CD4-positive, alpha-beta T cell treated with Interleukin-15 for 1 hour (primary cell): ENCODE data around the gene M1AP.
"Not testable (repeated sequence)": the region's sequence is repeated elsewhere in the genome, so short reads cannot be mapped to it uniquely, and the experiment has no call there.

Experiments used
- DNase-seq: peaks from one replicate; pipeline ENCODE4 v3.0.0-alpha.2; 2020

The M1AP gene

DNA sequence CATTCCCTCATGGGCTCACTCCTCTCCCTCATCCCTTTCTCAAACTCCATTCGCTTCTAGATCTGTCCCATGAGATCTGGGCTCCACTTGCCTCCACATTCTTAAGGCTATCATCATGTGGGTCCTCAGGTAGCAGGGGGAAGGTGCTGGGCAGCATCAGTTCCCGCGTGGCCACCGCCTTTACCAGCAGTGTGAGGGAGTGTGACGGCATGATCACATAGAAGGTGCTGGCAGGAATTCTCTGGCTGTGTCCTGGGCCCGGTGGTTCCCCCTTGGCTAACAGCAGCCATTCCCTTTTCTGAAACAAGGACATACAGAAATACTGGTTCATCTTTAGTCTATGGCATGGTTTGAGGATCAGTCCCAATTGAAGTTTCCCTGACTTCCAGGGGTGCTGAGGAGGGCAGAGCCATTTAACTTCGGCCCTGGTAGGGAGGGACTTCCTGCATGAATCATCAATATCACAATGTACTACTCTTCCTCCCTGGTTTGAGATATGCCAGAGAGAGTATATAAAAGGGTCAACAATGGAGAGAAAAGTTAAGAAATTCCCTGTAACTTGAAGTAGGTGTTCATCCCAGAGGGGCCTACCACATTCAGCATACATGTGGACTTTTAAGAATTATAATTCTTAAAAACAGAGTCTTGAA is 85.9 kb downstream of the M1AP start:
- DNase-seq = no peak

DNA sequence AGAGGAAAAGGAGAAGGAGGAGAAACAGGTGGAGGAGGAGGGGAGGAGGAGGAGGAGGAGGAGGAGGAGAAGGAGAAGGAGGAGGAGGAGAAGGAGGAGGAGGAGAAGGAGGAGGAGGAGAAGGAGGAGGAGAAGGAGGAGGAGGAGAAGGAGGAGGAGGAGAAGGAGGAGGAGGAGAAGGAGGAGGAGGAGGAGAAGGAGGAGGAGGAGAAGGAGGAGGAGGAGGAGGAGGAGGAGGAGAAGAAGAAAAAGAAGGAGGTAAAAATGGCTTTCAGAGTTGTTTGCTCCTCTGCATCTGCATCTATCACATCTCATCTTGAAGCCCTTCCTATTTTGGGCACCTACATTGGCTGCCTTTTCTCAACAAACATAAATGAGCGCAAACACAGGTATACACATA is 87.1 kb downstream of the M1AP start:
- DNase-seq = not testable (repeated sequence)

DNA sequence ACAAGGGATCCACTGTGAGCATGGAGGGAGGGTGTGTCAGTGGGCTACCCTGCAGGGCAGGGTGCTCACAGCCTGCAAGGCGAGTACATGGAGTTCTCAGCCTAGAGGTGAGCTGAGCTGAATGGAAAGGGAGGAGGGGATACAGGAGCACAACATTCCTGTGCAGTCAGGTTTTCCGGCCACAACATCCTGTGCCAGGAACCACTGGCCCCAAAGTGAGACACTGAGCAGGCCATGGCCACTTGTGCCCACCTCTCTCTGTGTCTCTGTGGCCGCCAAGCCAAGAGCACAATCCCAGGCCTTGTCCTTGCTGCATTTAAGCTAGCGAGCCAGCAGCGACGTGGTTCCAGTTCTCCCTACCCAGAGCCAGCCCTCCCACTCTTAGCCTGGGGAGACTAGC is 87.5 kb downstream of the M1AP start:
- DNase-seq = no peak

DNA sequence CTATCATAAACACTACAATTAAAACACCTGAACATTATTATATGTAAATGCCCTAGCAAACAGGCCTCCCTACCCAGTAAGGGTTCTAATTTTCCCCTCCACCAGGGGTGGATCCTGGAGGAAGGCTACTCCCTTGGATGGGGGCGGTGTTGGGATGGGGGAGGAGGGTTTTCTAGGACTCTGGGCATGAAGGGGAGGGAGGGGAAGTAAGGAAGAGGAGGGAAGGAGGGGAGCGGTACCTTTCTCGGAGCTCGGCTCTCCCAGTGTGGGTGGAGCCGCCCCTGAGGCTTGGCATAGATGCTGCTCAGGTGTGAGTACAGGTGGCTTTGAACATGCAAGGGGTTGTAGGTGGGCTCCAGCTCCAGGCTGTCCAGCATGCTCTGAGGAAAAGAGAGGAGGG is 88.2 kb downstream of the M1AP start:
- DNase-seq = no peak

DNA sequence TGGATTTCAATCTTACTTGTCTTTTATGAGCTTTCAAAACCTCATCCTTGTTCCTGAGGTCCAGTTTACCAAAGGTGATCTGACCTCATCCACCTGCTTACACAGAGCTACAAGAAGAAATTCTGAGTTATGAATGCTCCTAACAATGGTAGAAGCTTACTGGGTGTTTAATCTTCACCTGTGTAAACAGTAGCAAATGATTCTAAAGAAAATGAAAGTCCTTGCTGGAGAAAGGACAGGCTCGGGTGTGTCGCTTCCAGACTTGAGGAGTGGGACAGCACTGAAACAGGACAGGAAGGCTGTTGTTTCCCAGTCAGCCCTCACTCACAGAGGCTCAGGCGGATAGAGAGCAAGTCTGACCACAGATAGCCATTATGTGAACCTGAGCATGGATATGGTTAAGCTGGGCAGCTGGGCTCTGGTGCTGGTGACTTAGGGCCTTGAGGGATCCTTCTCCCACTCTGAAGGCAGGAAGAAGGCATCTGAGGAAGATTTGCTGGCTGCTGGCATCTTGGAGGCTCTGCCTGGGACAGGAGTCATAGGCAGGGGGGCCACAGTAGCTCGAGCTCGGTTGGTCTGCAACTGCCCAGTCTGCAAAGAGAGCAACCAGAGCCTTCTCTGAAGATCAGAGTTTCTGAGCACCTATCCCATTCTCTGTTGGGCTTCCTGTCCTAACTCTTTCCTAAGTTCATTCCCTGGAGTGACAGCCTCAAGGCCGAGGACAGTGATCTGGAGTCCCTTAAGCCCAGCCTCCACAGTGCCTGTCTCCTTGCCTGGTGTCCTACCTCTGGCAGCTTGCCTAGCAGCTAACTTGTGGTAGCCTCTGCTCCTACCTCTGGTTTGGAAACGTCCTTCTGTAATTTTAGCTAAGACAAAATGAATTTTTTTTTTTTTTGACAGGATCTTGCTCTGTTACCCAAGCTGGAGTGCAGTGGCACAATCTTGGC is 89.6 kb downstream of the M1AP start:
- DNase-seq = no peak

DNA sequence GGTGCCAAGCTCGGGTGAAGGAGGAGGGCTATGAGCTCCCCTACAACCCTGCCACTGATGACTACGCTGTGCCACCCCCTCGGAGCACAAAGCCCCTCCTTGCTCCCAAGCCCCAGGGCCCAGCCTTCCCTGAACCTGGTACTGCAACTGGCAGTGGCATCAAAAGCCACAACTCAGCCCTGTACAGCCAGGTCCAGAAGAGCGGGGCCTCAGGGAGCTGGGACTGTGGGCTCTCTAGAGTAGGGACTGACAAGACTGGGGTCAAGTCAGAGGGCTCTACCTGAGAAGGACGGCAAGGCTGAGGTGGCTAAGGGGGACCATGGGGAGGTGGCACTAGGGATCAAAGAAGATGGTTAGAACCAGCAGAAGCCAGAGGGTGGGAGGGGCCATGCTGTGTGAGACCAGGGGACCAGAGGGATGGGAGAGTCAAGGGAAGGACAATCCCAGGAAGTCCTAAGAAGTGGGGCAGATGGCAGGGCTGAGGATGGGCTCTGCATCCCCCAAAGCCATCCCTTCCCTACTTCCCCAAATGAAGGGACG is 91.2 kb downstream of the M1AP start:
- no peak for DNase-seq

DNA sequence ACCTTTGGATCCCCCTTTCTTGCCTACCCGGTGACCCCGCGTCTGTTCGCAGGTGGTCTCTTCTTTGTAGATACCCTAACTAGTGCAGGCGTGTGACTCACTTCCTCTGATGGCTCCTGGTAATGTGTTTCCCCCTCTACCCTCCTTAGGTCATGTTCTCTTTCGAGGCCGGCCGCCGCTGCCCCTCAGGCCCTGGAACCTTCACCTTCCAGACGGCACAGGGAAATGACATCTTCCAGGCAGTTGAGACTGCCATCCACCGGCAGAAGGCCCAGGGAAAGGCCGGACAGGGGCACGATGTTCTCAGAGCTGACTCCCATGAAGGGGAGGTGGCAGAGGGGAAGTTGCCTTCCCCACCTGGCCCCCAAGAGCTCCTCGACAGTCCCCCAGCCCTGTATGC is 92.0 kb downstream of the M1AP start:
- DNase-seq = no peak

DNA sequence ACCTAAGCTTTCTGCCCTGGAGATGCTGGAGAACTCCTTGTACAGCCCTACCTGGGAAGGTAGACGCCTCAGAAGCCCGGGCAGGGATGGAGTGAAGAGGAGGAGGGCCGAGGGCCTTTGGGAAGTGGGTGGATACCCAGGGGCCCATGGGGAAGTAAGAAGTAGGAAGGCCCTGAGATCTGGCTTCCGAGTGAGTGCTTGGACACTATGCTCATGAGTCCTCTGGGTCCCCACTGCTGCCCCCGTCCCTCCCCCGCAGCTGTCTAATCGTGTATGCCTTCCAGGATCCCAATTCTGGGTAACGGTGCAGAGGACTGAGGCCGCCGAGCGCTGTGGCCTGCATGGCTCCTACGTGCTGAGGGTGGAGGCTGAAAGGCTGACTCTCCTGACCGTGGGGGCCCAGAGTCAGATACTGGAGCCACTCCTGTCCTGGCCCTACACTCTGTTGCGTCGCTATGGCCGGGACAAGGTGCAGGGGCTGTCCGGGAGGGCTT is 92.5 kb downstream of the M1AP start:
- no peak for DNase-seq

DNA sequence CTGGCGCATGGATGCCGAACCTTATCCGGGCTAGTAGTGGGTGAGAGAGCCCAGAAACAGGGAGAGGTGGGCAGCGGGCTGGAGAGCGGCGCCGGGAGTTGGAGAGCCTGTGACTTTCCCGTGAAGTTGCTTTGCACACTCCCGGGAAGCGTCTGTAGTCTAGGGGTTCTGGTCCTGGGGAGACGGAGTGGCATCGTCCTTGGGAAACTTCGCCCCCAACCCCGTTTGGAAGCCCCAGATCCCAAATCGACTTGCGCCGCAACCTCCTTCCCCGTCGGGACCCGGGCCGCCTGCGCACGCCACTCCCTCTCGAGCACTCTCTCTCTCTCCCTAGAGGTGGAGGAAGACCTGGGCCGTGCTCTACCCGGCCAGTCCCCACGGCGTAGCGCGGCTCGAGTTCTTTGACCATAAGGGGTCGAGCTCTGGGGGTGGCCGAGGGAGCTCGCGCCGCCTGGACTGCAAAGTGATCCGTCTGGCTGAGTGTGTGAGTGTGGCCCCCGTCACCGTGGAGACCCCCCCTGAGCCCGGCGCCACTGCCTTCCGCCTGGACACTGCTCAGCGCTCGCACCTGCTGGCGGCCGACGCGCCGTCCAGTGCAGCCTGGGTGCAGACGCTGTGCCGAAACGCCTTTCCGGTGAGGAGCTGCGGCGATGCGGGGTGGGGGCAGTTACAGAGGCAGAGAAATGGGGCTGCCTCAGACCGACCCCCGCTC is 93.2 kb downstream of the M1AP start:
- DNase-seq = peak; percentile 39

DNA sequence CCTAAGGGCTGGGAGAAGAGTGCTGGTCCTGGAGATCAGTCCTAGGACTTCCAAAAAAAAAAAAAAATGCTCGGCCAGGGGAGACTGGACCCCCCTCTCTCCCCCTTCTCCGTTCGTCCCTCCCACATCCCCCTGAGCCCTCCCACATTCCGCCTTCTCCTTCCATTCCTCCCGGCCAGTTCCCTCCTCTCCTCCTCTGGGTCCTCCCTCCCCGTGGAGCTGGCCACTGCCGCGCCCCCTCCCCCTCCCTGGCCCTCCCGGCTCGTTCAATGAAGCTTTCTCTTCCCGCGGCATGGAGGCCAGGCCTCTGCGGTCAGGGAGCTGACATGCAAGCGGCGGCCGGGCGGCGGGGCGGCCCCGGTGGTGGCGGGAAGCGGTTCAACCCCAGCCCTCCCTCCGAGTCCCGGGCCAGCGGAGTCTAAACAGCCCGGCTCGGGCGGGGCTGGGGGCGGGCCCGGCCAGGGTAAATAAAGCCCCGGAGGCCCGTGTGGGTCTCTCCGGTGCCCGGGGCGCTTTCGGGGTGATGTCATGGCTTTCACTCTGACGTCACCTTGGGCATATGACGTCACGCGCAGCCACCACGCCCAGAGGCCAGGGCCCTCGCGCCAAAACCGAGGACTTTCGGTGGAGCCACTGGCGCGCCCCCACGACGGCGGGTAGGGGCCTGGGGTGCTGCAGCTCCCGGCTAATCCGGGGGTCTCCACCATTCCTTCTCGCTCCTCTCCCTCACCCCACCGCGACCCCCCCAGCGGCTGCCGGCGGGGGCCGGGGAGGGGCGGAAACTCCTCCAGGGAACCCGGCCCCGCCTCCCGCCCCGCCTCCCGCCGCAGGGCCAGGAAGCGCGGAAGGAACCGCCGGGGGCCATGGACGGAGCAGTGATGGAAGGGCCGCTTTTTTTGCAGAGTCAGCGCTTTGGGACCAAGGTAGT is 94.0 kb downstream of the M1AP start, which contains the start of the genes DOK1 and LOXL3:
DOK1 (plus strand) TSS at position 829 of the 928 bp plus-strand sequence; CDS start at position 864, 35 bp downstream.
LOXL3 (minus strand) TSS at position 51 of the 928 bp plus-strand sequence. CDS start 1,308 bp downstream, outside the sequence.
- DNase-seq = peak; percentile 79

DNA sequence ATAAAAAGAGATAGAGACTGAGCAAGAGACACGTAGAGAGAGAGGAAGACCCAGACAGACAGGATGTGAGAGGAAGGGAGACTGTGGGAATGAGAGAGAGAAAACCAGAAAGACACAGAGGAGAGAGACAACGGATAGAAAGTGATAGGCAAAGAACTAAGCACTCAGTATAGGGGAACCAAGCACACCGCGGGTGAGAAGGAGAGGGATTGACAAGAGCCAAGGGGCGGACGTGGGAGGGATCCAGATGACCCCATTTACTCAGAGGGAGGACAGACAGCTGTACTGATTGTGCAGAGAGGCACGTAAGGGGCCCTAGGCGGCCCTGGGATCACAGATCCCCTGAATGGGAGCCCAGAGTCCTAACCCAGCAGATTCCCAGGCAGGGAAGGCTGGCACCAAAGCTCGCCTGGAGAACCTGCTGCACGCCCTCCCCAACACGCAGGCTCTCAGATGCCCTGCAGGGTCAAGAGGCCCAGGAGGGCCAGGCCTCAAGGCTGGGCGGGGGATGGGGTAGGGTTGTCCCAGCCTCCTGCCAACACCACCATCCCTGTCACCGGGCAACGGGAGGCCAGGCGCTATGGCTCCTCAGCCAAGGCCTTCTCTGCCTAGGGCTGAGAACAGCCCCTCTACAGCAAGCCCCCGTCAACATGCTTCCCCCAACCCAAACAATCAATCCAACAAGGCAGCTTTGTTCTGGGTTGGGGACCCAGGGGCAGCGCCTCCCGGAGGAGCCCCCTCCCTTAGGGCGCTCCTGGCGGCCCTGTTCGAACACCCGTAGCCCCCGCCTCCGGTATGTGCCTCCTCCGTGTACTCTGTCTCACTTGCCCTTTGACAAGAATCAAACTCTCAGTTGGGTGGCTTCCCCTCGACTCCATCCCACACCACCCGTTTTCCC is 95.0 kb downstream of the M1AP start:
- DNase-seq = no peak

DNA sequence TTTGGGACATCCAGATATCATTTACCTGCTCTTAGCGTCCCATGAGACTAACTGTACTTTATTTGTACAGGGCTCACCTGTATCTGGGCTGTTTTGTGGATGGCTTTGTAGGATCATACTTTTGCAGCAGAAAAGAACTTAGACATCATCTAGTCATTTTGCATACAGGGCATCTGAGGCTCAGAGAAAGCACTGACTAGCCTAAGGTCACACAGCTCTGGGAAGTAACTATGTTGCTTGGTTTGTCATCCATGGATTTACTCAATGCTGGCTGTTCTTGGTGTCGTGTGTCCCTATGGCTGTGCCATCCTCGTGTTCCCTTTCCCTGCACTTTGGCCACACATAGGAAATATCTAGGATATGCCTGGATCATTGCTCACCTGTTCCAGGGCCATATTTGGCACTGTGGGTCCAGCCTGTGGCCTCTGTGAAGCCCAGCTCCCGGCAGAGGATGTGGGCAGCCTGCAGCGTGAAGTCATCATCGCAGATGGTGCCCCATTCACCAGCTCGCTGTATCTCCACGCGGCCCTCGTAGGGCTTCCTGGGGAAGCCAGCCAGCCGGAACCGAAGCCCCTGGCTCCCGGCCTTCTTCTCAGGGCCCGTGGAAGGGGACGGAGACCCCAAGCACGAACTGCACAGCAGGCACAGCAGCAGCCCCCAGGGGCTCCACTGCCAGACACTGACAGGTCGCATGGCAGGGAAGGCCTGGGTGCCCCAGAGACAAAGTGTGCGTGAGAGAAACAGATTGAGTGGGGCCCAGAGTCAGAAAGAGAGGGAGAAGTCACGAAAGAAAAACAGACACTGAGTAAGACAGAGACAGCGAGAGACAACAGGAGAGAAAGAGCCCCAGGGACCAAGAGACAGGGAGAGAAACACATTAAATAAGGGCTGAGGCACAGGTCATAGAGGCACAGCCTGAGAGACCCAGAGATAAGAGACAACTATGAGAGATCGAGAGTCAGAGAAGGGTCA is 95.9 kb downstream of the M1AP start:
- DNase-seq = no peak

DNA sequence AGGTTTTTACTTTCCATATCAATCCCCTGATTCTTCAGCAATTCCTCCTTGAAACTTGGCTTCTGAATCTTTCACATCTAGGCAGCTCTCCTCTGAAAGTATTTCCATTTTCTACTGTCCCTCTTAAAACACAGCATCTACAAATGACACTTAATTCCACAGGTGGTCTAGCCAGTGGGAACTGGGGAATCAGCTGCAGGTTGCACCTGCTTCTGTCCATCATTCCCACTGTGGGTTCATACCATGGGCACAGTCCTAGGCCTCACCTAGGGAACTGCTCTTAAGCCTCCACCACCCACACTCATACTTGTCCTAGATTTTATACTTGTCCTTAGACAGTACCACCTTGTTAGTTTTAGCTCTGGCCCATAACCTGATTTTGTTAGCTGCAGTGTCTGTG is 96.6 kb downstream of the M1AP start:
- no peak for DNase-seq

DNA sequence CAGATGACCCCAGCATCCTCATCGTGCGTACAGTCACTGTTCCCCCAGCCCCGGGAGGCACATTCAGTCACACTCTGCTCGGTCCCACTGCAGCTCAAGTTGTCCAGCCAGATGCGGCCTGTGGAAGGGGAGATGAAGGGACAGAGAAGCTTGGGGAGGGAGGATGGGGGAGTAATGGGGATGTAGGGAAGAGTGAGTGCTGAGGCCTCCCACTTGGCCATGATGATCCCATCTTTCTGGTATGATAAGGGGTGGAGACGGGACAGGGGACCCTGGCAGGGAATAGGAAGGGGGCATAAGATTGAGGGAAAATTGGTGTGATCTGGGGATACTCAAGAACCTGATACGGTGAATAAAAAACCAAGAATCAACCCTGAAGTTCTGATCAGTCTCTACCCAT is 97.9 kb downstream of the M1AP start:
- no peak for DNase-seq

DNA sequence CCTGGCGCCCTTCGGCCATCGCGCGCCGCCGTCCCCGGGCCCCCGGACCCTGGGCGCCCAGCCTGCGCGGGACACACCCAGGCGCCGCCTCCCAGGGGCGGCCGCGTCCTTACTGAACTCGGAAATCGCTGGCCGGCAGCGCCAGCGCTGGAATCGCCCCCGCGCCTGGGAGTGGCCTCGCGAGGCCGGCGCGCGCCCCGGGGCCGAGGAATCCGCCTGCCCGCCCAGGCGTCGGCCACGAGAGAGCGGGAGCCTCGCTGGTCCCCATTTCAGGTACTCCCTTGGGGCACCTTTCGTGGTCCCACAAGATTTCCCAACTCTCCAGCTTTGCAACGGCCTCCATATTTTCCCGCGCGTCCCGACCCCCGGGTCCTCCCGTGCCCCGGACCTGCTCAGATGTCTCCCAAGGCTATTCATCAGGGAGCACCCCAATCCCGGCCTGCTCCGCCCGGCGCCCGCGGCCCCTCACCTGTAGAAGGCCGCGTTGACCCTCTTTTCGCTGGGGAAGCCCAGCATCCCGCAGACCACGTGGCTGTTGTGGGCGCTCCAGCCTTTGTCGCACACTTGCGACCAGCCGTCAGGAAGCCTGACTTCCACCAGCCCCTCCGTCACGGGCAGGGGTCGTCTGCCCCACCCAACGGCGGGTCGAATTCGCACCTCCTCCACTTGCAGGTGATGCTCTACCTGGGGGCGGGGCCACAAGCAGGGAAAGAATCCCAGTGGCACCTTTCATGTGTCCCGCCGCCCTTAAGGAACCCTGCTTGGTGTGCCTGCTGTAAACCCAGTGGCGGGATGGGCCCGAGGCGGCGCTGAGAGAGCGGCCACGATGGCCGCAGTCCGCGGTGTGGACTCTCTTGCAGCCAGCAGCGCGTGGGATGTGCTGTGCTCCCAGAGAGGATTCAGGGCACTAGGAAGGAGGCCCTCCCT is 99.0 kb downstream of the M1AP start:
- DNase-seq = no peak

DNA sequence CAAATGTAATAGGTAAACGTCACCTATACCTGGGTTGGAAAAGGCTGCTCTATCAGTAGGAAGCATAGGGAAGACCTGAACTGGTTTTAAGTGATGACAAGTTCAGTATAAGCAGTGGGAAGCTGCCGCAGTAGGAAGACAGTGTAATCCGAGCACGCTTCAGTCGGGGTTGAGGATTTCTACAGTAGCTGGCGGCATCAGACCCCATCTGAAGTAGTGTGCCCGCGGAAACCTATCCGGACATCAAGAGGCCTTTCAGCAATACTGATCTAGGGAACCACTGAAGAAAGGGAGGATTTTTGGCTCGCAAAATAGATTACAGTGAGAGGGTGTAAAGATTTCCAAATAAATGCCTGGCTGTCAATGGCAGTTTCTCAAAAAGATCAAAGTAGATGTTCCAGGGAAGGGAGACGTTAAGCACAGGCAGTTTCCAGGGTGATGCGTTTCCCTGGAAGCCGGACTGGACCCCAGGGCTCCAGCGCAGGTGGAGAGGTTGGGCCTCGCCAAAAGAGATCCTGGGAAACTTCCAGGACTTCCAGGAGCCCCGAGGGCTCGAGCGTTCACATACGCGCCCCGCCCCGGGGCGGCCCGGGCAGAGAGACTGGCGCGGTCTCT is 99.7 kb downstream of the M1AP start:
- DNase-seq = no peak

DNA sequence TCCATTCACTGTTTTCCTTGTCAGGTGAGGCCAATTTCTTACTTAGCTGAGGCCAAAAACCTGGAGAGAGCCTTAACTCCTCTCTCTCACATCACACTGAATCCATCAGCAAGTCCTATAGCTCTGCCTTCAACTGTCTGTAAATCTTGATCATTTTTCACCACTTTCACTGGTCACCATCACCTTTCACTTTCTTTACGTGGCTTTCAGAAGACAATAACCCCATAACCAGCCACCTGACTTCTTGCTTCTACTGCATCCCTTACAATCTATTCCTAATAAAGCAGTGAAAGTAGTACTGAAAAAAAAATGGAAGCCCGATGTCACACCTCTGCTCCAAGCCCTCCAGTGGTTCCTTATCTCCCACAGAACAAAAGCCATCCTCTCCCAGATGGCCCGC is 102.1 kb downstream of the M1AP start:
- no peak for DNase-seq

DNA sequence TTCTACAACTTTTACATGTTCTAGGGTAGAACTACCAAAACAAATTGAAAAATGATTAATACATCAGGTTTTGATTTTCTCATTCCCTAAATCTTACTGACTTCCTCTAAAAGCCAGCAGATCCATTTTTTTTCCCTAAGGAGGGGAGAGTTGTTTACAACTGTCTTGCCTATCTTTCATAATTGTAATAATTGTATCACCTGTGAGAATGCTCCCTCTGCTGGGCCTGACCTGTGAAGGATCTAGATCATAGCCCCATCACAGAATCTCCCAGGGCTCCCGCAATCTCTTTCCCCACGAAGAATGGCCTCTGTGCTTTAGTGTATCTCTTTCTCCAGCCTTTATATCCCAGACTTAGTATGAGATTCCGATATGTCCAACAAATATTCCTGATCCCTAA is 103.5 kb downstream of the M1AP start:
- DNase-seq = no peak
